ENCODE data around the gene TIMP2. TPM values are rescaled to one million over a fixed set of nuclear protein-coding genes. Genes with fewer than 3 reads are reported as not detected.
A peak's percentile ranks its signal among the peaks of the same experiment; 100 is the strongest.

Gene TIMP2
- total and polyA plus RNA-seq, 2 of the 4 experiments (the other 2 are of a cell fraction), result 43.9 to 416 TPM

DNA sequence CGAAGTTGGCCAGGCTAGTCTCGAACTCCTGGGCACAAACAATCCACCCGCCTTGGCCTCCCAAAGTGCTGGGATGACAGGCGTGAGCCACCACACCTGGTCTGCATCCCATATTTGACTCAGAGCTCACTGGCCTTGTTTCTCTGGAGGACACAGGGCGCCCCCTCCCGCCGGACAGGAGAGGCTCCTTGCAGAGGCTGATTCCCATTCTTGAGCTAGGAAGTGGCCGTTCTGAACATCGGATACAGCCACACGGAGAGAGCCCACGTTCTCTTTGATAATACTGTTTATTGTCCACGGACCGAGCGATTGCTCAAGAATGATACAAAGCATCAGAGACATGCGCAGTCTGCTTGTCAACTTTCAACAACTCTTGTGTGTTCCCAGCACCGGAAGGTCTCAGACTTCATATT, 72.5 kb downstream of the TIMP2 start:
- H3K4me2 ChIP-seq (ENCODE audit: low read depth, low read length), result no peak overlapping the region
- no peak overlapping the region for H4K5ac ChIP-seq (ENCODE audit: low read depth, low read length)
- no peak overlapping the region for H3K23ac ChIP-seq (ENCODE audit: low read depth, low read length)
- H3K18ac ChIP-seq (ENCODE audit: low read depth, low read length), result no peak overlapping the region
- POLR2A ChIA-PET (ENCODE audit: unreplicated experiment), result interaction anchor here (0.5 kb wide), 1 partner anchor 449 kb away, joined by 8 read pairs; no protein-coding TSS in a partner anchor
- H4K20me1 ChIP-seq (ENCODE audit: insufficient read depth, low read length), result peaks cover 7% of the 10 kb centered on the region
- DNase-seq (peak; percentile 64), ATAC-seq (ENCODE audit: low read depth) (peak; percentile 66)
- H3K9me1 ChIP-seq (ENCODE audit: insufficient read depth, low read length), result no peaks in the 10 kb centered on the region; the same call in 1 of the 2 replicates
- no peak overlapping the region for H4K8ac ChIP-seq (ENCODE audit: low read depth in 2 of 2, low read length in 2 of 2)
- H2BK5ac ChIP-seq (ENCODE audit: low read depth, low read length, poor library complexity, severe bottlenecking), result no peak overlapping the region
- dilution Hi-C loops (cut with HindIII; ENCODE audit: low sequenced_read_pairs, unreplicated experiment), result no loop called here
- no peaks in the 10 kb centered on the region for H3K9me3 ChIP-seq (ENCODE audit: control insufficient read depth, insufficient read depth, low read length)
- peaks cover 39% of the 10 kb centered on the region for H3K36me3 ChIP-seq (ENCODE audit: control insufficient read depth, insufficient read depth, low read length)
- no TSS peak for BruUV-seq (replicated peaks)
- intact Hi-C loops (cut with micrococcal nuclease), result no loop called here
- H2BK120ac ChIP-seq (ENCODE audit: low read depth, low read length), result no peak overlapping the region
- H2AFZ ChIP-seq (replicated peaks; ENCODE audit: low read length, poor library complexity), result no peak overlapping the region
- H3K56ac ChIP-seq (ENCODE audit: extremely low read depth, insufficient read depth, low read length), result no peak overlapping the region
- H3K14ac ChIP-seq (replicated peaks; ENCODE audit: low read depth, low read length), result no peak overlapping the region
- H3K27ac ChIP-seq (ENCODE audit: insufficient read depth, low read length), result peak overlapping the region; percentile 48; the same call in 1 of the 2 replicates
- no peak overlapping the region for H2BK20ac ChIP-seq (ENCODE audit: low read depth, low read length)
- H3K27me3 ChIP-seq (ENCODE audit: control insufficient read depth, insufficient read depth, low read length), result no peaks in the 10 kb centered on the region
- CTCF ChIA-PET, result interaction anchor here (1.1 to 1.7 kb wide), 2 partner anchors 13 to 100 kb away, joined by 3 to 5 read pairs; no protein-coding TSS in a partner anchor
- H3K4me3 ChIP-seq (ENCODE audit: insufficient read depth, low read depth, low read length), result no peak overlapping the region
- TF ChIP-seq RAD21 (IDR thresholded peaks at IDR 0.05; ENCODE audit: low read length), result peak; percentile 34; the same call in 1 of the 2 replicates
- TF ChIP-seq SMC3 (IDR thresholded peaks at IDR 0.05; ENCODE audit: low read depth, low read length), result 0 out of 2 replicates have a peak, but pooled peaks have one; percentile 6
- TF ChIP-seq CTCF (conservative IDR thresholded peaks at IDR 0.05; ENCODE audit: low read depth, low read length), result peak; percentile 29
- peak; percentile 81 for TF ChIP-seq CEBPB (IDR thresholded peaks at IDR 0.05; ENCODE audit: low read depth, low read length)
- TF ChIP-seq BHLHE40 (IDR thresholded peaks at IDR 0.05; ENCODE audit: low read depth, low read length), result no peak
- TF ChIP-seq MAFK (IDR thresholded peaks at IDR 0.05; ENCODE audit: low read depth, low read length), result no peak
- no peak for TF ChIP-seq MXI1 (IDR thresholded peaks at IDR 0.05; ENCODE audit: borderline replicate concordance, low read depth, low read length)
- no peak for TF ChIP-seq CHD1 (IDR thresholded peaks at IDR 0.05; ENCODE audit: low read depth, low read length)
- H2BK15ac ChIP-seq (ENCODE audit: low read depth, low read length), result no peak overlapping the region
- peaks cover 3% of the 10 kb centered on the region; the same call in 1 of the 2 replicates for H3K4me1 ChIP-seq (ENCODE audit: control insufficient read depth, insufficient read depth, low read length)
- no peak overlapping the region for H2AK9ac ChIP-seq (replicated peaks; ENCODE audit: low read depth, low read length, poor library complexity)
- H3K79me1 ChIP-seq (ENCODE audit: low read depth in 1 of 2, low read length in 2 of 2), result peaks cover 6 to 44% of the 10 kb centered on the region in 2 experiments; a peak in 2 of 4 replicates
- 48% methylated on average over 14 of the region's 16 CpGs; no CpG with 5 or more reads in 1 of the 2 experiments for WGBS, 2 experiments (ENCODE audit: extremely low coverage in 2 of 2, insufficient read length in 1 of 2)
- no peak overlapping the region for H4K91ac ChIP-seq (ENCODE audit: insufficient read depth, low read depth, low read length)
- no peak overlapping the region for H2AK5ac ChIP-seq (ENCODE audit: low read depth, low read length)
- in situ Hi-C loops (cut with MboI; ENCODE audit: low sequenced_read_pairs), result loop anchor here (25.0 kb wide), 1 partner anchor 535 kb away; no protein-coding TSS in a partner anchor
- H3K4ac ChIP-seq (ENCODE audit: low read depth, low read length), result 0 out of 2 replicates have a peak overlapping the region, but pooled peaks have one; percentile 3
- no peak overlapping the region for H3K9ac ChIP-seq (ENCODE audit: low read depth, low read length)
